H1 (cell line): Measurements from ENCODE around the gene FAM111A. TPM values are rescaled to one million over a fixed set of nuclear protein-coding genes. Genes with fewer than 3 reads are reported as not detected.

Experiments
- polyA plus RNA-seq, 7 experiments: library from polyadenylated mRNA; depleted of rRNA in 3 of 7; stranded (reverse) in 5 of 7; unstranded in 2 of 7; fragments of >200 nt in 5 of 7; fragments of 200-250 nt in 2 of 7; gene quantifications; 1 replicate in 5 of 7; 2 replicates in 1 of 7; 4 replicates in 1 of 7; pipeline versions ENCODE4 v1.2.1 to v1.2.3, GENCODE V29; 2011 to 2013; ENCODE audit warnings: missing spikeins in 2 of 7, mixed read lengths in 2 of 7
- total RNA-seq: library from RNA; stranded (reverse); fragmentation: NEBNext Ultra II Directional; extraction: Animal tissue kit (Norgen Biotek cat#: 25700); gene quantifications from 2 replicates; pipeline ENCODE4 v1.2.1, GENCODE V29; 2021

FAM111A gene
- total and polyA plus RNA-seq, 2 of the 8 experiments (the other 6 are each of a cell fraction or from before 2014, with no cell fraction given), result 10.2 to 29.9 TPM

Other genes starting within 250 kb of the FAM111A start
- gene GLYATL1, start 203.4 kb upstream of the FAM111A start, total RNA-seq, result 10.7 and 11.5 TPM in 2 replicates
- gene GLYATL1, start 203.4 kb upstream of the FAM111A start, polyA plus RNA-seq (2011; rRNA removed), result 5.2 and 8.6 TPM in 2 replicates
- not detected in 2 replicates for gene GLYATL1B, start 56.5 kb upstream of the FAM111A start, total RNA-seq
- gene GLYATL1B, start 56.5 kb upstream of the FAM111A start, polyA plus RNA-seq (2011; rRNA removed), result 0.08 TPM in 1 of 2 replicates, not detected in the other
- 38.1 and 40.0 TPM in 2 replicates for gene FAM111B, start 35.6 kb upstream of the FAM111A start, total RNA-seq
- gene FAM111B, start 35.6 kb upstream of the FAM111A start, polyA plus RNA-seq (2011; rRNA removed), result 2.4 and 4.8 TPM in 2 replicates
- gene DTX4, start 29.3 kb downstream of the FAM111A start, total RNA-seq, result 18.8 and 20.0 TPM in 2 replicates
- 5.1 and 13.0 TPM in 2 replicates for gene DTX4, start 29.3 kb downstream of the FAM111A start, polyA plus RNA-seq (2011; rRNA removed)
- gene MPEG1, start 70.1 kb downstream of the FAM111A start, total RNA-seq, result not detected in 2 replicates
- gene MPEG1, start 70.1 kb downstream of the FAM111A start, polyA plus RNA-seq (2011; rRNA removed), result not detected in 2 replicates
- not detected in 2 replicates for gene OR5AN1, start 216.0 kb downstream of the FAM111A start, total RNA-seq
- gene OR5AN1, start 216.0 kb downstream of the FAM111A start, polyA plus RNA-seq (2011; rRNA removed), result not detected in 2 replicates